Adrenal gland (tissue), 12 donors: Measurements from ENCODE around the gene IPO9. TPM values are rescaled to one million over a fixed set of nuclear protein-coding genes. Genes with fewer than 3 reads are reported as not detected.
"Not testable (repeated sequence)": the region's sequence is repeated elsewhere in the genome, so short reads cannot be mapped to it uniquely, and the experiment has no call there.

Experiments used
- DNase-seq, 7 donors: peaks; one replicate each; pipeline ENCODE4 v3.0.0-alpha.2; 2019 to 2020
- H3K27ac ChIP-seq, 5 donors: fragments of 200-600 bp; sonication (generic) in 4 of 5; 1 replicate in 3 of 5; 2 replicates in 2 of 5; pipeline versions ENCODE4 v1.5.1 to v1.8.0; 2016 to 2020; ENCODE audit warnings: mild to moderate bottlenecking in 1 of 5
- H3K27me3 ChIP-seq: fragments of 200-600 bp; 2 replicates; pipeline ENCODE4 v1.8.0; 2021
- H3K36me3 ChIP-seq, 2 donors: fragments of 200-600 bp; replicated peaks in 1 of 2; 1 replicate in 1 of 2; 2 replicates in 1 of 2; pipeline versions ENCODE4 v1.5.1 to v1.8.0; 2018 to 2022
- H3K4me1 ChIP-seq, 2 donors: fragments of 200-600 bp; replicated peaks in 1 of 2; 1 replicate in 1 of 2; 2 replicates in 1 of 2; pipeline versions ENCODE4 v1.5.1 to v1.8.0; 2018 to 2021
- H3K4me3 ChIP-seq, 4 donors: fragments of 200-600 bp; sonication (generic) in 3 of 4; one replicate each; pipeline ENCODE4 v1.5.1; 2016 to 2018
- H3K9me3 ChIP-seq, 3 donors: fragments of 200-600 bp; sonication (generic) in 1 of 3; replicated peaks in 1 of 3; 1 replicate in 2 of 3; 2 replicates in 1 of 3; pipeline versions ENCODE4 v1.5.1 to v1.8.0; 2016 to 2021
- CTCF ChIP-seq, 6 experiments: fragments of 450-650 bp in 4 of 6; fragments of 200-600 bp in 2 of 6; sonication (generic) in 1 of 6; IDR thresholded peaks; 1 replicate in 5 of 6; 2 replicates in 1 of 6; pipeline versions ENCODE4 v1.5.1 to v1.8.0; 2016 to 2021; ENCODE audit warnings: antibody characterized with exemption in 6 of 6, mild to moderate bottlenecking in 2 of 6, moderate library complexity in 1 of 6
- POLR2A ChIP-seq, 2 donors: fragments of 450-650 bp; IDR thresholded peaks; one replicate each; pipeline ENCODE4 v1.6.1; 2017; ENCODE audit warnings: antibody characterized with exemption in 2 of 2, mild to moderate bottlenecking in 2 of 2, moderate library complexity in 1 of 2
- WGBS, 4 donors: extraction: QIAGEN DNeasy Blood & Tissue Kit in 2 of 4; methylation state at CpG; one replicate each; pipeline versions ENCODE4 v1.1.5 to v1.1.7; 2013 to 2017; 5-methylcytosine and 5-hydroxymethylcytosine counted together
- intact Hi-C, 2 donors: fragments of 100-400 bp; cut with DNase I; formaldehyde crosslinking; loops; one replicate each; pipeline versions ENCODE4 v1.14.1 to v1.15.0; 2022 to 2023
- polyA plus RNA-seq, 3 donors: library from polyadenylated mRNA; stranded (reverse); fragments of 200-250 nt in 2 of 3; fragments of 350-450 nt in 1 of 3; fragmentation: Illumina TruSeq in 1 of 3; extraction: RNeasy Lipid Tissue Mini Kit (QIAGEN cat#74804) in 1 of 3; gene quantifications; one replicate each; pipeline ENCODE4 v1.2.3, GENCODE V29; 2013 to 2014
- total RNA-seq, 9 donors: library from RNA; depleted of rRNA in 4 of 9; stranded (reverse); fragments of >200 nt in 4 of 9; fragments of 120-200 nt in 1 of 9; fragmentation: NEBNext Ultra II Directional in 1 of 9; extraction: Animal tissue kit (Norgen Biotek cat#: 25700) in 1 of 9; gene quantifications; one replicate each; pipeline versions ENCODE4 v1.1.0 to v1.2.4, GENCODE V29; 2013 to 2023
- donor health status: healthy with polysubstance abuse.
- donor health status: Bipolar disorder and iron deficiency.
- donor health status: DM: yes; HTN: yes; CAD: no.
- donor health status: DM: no; HTN: no; CAD: no.
- donor health status: DM: no; HTN: no; CAD: no.
- donor health status: DM: yes; HTN: yes; CAD: no.

IPO9 gene
- total and polyA plus RNA-seq, 12 donors: 13.6 to 45.2 (median 28.5) TPM

GRCh38 chr1:201851949-201852348 lies 23.0 kb downstream of the IPO9 start:
- Histone ChIP-seq H3K4me1 (peaks cover 0 to 12% of the 10 kb centered on the region in 2 donors), H3K9me3 (no peaks in the 10 kb centered on the region), H3K27ac (no peak overlapping the region), H3K4me3 (no peak overlapping the region), H3K36me3 (peaks cover 0 to 71% of the 10 kb centered on the region in 2 donors), H3K27me3 (no peaks in the 10 kb centered on the region)
- TF ChIP-seq POLR2A (IDR thresholded peaks at IDR 0.05): no peak
- TF ChIP-seq CTCF (IDR thresholded peaks at IDR 0.05): no peak
- WGBS, 4 donors: 81 to 90% (median 89%) methylated on average over 1 of the region's 1 CpG
- intact Hi-C loops: no loop called here
- no peak for DNase-seq

- H3K4me3 ChIP-seq, DNase-seq, H3K27me3 ChIP-seq, intact Hi-C loops, H3K9me3 ChIP-seq, H3K4me1 ChIP-seq, H3K27ac ChIP-seq: not testable (repeated sequence)
- 93 to 100% (median 98%) methylated on average over 2 of the region's 2 CpGs for WGBS, 4 donors
- peaks cover 0 to 86% of the 10 kb centered on the region in 2 donors for H3K36me3 ChIP-seq
These were observed 27.8 kb downstream of the IPO9 start for GRCh38 chr1:201856722-201857121.

- H3K27me3 ChIP-seq: no peaks in the 10 kb centered on the region
- no peak overlapping the region for H3K27ac ChIP-seq
- no peak for DNase-seq
- no peaks in the 10 kb centered on the region for H3K9me3 ChIP-seq
- H3K4me3 ChIP-seq: no peak overlapping the region
- TF ChIP-seq CTCF (IDR thresholded peaks at IDR 0.05) (no peak), POLR2A (IDR thresholded peaks at IDR 0.05) (no peak)
- 63 to 82% (median 76%) methylated on average over 5 of the region's 5 CpGs for WGBS, 4 donors
- H3K36me3 ChIP-seq: peaks cover 0 to 70% of the 10 kb centered on the region in 2 donors
- intact Hi-C loops: no loop called here
- H3K4me1 ChIP-seq: no peaks in the 10 kb centered on the region
These were observed 30.5 kb downstream of the IPO9 start for GRCh38 chr1:201859424-201859823.

- TF ChIP-seq POLR2A (IDR thresholded peaks at IDR 0.05) (no peak), CTCF (IDR thresholded peaks at IDR 0.05) (no peak)
These were observed 32.5 kb downstream of the IPO9 start for GRCh38 chr1:201861448-201861847.

GRCh38 chr1:201870397-201870796 lies 41.4 kb downstream of the IPO9 start:
- no peak overlapping the region for H3K27ac ChIP-seq
- TF ChIP-seq POLR2A (IDR thresholded peaks at IDR 0.05): no peak
- TF ChIP-seq CTCF (IDR thresholded peaks at IDR 0.05): no peak
- H3K4me3 ChIP-seq: no peak overlapping the region
- peaks cover 0 to 88% of the 10 kb centered on the region in 2 donors for H3K36me3 ChIP-seq
- no peak for DNase-seq
- H3K27me3 ChIP-seq: no peaks in the 10 kb centered on the region
- intact Hi-C loops: no loop called here
- 93 to 96% (median 94%) methylated on average over 10 of the region's 10 CpGs for WGBS, 4 donors
- no peaks in the 10 kb centered on the region for H3K9me3 ChIP-seq
- H3K4me1 ChIP-seq: no peaks in the 10 kb centered on the region

More at GRCh38 chr1:201861448-201861847, 32.5 kb downstream of the IPO9 start:
- Histone ChIP-seq H3K9me3 (no peaks in the 10 kb centered on the region), H3K27ac (no peak overlapping the region), H3K36me3 (peaks cover 0 to 59% of the 10 kb centered on the region in 2 donors), H3K27me3 (no peaks in the 10 kb centered on the region), H3K4me1 (no peaks in the 10 kb centered on the region), H3K4me3 (no peak overlapping the region)
- intact Hi-C loops: no loop called here
- DNase-seq: no peak
- whole genome bisulfite sequencing, 4 donors: 91 to 92% (median 91%) methylated on average over 7 of the region's 7 CpGs
